ENCODE measurements around the gene QRFP.

Gene QRFP

DNA sequence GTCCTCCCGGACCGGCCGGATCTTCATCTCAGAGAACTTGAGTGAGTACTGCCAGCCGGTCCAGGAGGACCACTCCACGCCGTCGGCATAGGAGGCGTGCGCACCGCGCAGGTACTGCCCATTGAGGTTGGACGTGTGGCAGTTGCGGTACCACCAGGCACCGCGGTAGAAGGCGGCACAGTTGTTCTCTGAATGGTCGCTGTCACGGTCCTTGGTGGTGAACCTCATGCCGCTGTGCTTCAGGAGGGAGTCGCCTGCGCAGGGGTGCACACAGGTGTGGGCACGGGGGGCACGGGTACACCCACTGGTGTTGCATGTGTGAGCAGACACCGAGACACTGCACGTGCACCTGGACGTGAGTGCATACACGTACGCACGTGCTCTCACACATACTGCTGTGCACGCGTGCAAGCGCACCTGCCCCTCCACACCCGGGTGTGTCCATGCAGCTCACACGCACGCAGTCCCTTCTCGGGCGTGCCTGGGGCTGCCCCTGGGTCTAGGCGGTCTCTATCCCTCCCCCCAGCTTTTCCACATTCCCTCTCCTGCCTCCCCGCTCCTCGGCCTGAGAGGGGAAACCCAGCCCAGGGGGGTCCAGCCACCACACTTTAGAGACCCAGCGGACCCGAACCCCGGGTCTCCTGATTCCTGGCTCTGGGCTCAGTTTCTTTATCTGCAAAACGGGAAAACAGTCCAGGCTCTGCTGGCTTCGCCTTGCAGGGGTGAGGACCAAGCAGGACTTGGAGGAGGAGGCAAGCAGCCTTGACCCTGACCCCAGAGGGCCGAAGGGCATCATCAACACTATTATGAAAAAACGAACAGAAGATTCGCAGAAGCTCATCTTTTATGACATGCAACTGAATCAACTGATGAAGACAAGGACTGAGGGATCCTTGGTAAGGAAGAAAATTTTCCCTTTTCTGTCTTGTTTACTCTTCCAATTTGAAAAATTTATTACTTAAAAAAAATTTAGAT lies 7.7 kb upstream of the QRFP start:
- no peak for DNase-seq (ENCODE audit: low read depth in 2 of 3, low spot score in 2 of 3)

DNA sequence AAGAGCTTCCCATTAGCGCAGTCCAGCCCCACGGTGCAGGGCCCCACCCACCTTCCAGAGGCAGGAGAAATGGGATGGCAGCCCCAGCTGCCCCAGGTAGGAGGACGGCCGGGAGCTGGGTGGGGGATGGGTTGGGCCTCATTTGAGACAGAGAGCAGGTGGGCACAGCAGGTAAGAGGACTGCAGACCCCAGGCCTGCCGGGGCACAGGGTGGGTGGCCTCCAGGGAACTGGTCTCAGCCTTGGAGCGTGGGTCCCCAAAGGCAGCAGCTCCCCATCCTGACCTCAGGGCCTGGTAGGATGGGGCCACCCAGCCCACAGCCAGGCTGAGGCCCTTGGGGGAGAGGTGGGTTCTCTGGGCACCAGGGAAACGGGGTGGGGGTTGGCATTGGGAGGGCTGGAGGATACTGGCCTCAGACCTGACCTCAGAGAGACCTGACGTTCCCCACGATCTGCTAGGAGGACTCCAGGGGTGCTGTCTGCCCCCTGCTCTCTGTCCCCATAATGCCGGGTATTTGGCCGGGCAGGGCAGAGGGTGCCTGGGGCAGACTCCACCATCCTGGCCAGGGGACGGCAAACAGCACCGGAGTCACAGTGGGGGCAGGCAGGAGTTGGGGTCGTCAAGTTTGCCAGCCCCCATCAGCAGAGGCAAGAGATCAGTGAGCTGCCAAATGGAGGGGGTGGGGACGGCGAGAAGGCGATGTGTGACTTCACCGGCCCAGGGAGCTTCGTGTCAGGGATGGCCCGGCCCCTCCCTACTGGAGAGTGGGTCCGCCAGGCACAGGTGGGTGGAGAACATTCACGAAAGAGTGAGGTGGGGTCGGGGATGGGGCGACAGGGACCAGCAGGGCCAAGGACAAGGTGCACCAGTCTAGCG lies 6.8 kb upstream of the QRFP start:
- no peak for DNase-seq (ENCODE audit: low read depth in 2 of 3, low spot score in 2 of 3)

DNA sequence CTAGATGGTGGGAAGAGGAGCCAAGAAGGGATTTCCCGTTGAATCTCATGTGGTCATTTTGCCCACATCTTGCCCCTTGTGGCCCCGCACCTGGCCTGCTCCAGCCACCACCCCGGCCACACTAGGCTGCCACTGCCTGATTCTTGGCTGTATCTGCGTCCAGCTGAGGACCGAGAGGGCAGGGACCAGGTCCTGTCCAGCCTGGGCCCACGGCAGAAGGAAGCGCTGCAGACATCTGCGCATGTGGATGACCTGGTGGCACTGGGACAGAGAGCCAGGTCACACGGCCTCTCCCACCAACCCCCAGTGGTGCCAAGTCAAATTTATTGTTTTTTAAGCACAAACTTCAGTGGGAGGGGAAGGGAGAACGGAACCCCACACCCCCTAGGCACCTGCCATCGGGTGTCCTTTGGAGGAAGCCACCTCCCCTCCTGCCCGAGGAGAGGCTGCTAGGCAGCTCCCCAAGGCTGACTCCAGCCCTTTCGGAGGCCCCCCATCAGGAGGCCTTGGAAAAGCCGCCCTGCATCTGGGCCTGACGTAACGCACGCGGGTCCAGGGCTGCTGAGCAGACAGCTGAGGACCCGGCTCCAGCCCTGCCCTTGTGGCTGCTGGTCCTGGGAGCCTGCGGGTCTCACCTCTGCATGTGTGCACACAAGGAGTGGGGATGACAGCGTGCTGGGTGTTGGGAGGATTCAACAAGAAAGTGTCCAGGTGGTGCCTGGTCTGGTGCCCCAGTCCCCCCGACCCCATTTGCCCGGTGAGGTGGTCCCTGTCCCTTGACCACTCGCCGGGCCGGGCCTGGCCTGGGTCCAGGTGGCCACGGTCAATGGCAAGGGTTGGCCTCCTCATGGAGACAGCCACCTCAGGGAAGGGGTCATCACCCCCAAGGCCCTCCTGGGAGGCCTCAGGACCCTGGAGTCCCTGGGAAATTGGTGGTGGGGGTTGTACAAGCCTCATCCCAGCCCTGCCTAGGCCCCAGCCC lies 5.9 kb upstream of the QRFP start:
- no peak for DNase-seq (ENCODE audit: low read depth in 2 of 3, low spot score in 2 of 3)

DNA sequence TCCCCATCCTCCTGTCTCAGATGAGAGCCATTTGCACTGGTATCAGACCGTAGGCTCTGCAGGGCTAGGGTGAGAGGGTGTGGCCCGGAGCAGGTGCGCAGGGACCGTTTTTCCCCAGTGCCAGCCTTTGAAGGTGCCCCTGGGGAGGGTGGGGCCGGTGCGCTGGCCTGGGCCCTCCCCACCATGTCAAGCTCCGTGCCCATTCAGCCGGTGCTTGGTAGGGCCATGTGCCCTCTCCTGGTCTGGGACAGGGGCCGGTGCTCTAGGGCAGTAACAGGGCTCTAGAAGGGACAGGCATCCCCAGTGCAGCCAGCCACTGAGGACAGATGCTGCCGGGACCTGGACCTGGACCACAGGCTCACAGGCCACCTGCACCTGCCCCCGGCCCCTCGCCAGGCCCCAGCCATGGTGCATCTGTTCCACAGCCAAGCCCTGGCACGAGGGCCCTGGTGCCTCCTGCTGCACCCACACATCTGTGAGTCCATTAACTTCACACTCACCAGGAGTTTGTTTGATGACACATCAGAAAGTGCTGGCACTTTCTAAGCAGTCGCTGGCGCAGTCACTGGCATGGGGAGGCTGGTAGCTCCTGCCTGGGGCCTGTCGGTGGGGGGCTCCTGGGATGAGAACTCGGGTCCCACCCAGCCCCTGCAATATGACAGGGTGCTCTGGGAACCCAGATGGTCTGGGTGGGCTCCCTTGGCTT lies 5.0 kb upstream of the QRFP start:
- no peak for DNase-seq (ENCODE audit: low read depth in 2 of 3, low spot score in 2 of 3)

DNA sequence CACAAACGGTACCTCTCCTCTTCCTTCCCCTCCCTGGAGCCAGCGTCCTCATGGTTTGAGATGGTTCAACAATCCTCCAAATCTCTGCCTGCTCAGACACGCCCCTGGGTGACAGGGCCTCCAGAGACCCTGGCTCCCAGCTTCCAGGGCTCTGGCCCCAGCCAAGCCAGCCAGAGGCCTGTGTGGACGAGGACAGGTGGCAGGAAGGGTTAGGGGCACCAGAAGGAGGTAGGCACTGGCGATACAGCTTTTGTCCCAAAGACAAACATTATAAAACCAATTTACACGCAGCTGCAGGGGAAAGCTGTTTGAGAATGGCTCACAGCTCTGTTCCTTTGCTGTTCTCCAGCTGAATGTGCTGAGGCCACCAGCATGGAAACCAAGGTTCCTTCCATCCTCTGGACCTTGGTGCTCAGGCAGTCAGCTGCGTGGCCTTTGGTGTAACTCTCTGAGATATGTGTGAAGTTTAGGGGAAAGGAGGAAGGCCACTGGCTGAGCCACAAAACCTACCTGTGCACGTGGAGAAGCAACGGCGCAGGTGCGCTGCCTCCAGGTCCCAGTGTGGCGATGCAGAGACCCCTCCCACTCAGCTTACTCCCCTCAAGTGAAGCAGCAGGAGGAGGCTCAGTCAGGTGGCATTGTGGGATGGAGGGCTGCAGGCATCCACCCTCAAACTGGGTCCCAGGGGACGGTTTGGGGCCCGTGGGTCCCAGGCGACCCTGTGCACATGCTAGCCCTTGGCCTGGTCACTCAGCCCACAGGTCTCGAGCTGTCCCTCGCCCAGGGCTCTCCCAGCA lies 4.3 kb upstream of the QRFP start:
- no peak for DNase-seq (ENCODE audit: low read depth in 2 of 3, low spot score in 2 of 3)

DNA sequence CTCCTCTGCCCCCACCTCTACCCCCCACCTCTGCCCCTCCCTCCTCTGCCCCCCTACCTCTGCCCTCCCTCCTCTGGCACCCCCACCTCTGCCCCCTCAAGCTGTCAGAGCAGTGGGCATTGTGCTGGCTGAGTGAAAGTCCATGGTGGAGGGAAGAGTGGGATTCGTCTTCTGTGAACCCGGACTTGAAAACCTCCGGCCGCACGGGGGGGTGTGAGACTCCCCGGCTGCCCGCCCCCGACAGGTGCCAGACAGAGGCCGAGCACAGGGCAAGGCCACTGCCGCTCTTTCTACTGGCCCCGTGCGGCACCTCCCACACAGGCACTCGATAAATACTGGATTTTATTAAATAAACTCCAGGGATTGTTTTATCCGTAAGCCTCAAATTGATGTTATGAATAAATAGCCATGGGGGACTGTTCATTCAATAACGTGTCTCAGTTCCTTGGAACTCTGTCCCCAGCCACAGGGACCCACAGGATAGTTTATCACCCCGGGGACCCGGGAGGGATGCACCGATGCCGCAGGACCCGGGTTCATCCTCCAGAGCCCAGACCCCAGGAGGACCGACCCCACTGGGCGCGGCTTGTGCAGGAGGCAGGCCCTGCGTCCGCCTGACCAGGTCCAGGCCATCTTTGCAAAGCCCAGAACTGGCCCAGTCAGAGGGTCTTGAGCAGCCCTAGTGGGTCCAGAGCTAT lies 2.6 kb upstream of the QRFP start:
- no peak for DNase-seq (ENCODE audit: low read depth in 2 of 3, low spot score in 2 of 3)

DNA sequence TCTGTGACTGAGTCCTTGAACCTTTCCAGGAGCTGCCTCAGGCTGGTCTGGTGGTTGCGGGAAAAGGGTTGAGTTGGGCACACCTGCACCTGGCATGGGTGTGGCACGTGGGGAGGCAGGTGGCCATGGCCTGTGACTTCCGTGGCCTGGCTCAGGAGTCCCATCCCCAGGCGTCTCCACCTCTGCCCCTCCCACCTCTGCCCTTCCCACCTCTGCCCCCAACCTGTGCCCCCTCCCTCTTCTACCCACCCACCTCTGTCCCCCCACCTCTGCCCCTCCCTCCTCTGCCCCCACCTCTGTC lies 1.9 kb upstream of the QRFP start:
- DNase-seq (ENCODE audit: low read depth in 2 of 3, low spot score in 2 of 3), result no peak

DNA sequence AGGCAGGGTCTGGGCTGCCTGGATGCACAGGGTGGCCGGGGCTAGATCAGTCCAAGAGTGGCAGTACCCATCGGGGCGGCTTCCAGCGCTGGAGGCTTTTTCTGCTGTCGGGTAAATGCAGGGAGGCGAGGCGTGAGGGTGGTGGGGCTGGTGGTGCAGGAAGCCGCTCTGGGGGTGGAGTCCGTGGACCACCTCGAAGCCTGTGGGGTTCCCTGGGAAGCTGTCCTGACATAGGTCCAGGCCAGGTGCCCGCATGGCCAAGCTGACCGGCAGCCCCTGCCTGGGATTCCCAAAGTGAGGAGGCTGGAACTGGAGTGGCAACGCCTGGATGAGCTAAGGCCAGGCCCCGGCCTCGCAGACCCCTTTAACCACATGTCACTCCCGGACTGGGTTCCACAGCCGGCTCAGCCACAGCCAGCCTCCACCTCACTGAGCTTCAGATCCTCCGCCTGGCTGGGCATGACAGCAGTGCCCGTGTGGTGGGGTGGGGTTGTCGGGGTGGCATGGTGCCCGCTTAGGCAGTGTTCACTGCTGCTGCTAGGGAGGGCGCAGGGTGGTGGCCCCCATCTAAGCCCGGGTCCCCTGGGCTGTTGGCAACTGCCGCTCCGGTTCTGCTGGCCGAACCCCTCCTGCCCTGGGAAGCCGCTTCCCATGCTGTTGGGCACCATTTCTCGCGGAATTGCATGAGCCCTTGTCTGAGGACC lies 1.4 kb upstream of the QRFP start:
- no peak for DNase-seq (ENCODE audit: low read depth in 2 of 3, low spot score in 2 of 3)

DNA sequence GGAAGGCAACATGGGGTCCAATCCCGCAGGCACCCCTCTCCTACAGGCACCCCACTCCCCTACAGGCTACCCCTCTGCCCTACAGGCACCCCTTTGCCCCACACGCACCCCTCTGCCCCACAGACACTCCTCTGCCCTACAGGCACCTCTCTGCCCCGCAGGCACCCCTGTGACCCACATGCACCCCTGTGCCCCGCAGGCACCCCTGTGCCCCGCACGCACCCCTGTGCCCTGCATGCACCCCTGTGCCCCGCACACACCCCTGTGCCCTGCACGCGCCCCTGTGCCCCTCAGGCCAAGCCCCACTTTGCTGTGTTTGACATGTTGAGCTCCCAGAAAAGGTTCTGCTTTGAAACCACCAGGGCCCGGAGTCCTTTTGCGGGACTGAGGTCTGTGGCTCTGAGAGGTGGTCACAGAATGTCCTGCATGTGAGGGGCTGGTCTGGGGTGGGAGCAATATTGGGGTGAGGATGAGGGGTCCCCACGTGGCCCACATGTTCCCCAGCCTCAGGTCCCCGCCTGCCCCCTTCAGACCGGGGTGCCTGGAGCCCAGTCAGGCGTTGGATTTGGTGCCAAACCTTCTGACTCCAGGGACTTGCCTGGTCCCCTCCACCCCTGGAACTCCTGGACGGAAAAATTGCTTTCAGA lies 616 bp upstream of the QRFP start:
- no peak for DNase-seq (ENCODE audit: low read depth in 2 of 3, low spot score in 2 of 3)

DNA sequence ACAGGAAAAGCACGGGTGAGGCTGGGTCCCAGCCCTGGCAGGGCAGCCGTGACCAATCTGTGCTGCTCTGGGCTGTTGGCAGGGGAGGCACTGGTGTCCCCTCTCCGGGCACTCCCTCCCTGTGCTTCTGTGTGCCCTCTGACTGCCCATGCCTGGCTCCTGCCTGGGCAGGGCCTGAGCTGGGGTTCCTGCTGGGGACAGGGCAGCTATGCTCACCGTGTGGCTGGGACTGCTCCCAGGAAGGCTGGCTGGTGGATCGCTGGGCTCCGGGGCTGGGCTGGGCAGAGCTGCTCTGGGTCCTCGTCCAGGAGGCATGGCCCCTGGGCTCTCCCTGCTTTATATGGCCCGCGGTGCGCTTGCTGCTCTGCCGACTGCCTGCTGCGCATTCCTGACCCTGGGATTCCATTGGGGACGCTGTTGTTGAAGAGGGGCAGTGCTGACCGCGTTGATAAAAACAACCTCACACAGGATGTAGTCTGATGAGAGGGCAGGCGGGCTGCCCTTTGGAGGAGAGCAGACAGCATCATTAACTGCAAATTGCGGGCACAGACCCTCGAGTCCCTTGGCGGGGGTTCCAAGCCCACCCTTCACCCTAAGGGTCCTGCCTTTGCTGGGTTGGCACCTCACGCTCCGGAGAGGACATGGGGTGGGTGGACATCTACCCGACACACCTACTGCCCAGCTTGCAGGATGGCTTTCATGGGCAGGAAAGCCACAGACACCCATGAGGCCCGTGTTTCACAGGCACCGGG lies 955 bp downstream of the QRFP start:
- no peak for DNase-seq (ENCODE audit: low read depth in 2 of 3, low spot score in 2 of 3)

DNA sequence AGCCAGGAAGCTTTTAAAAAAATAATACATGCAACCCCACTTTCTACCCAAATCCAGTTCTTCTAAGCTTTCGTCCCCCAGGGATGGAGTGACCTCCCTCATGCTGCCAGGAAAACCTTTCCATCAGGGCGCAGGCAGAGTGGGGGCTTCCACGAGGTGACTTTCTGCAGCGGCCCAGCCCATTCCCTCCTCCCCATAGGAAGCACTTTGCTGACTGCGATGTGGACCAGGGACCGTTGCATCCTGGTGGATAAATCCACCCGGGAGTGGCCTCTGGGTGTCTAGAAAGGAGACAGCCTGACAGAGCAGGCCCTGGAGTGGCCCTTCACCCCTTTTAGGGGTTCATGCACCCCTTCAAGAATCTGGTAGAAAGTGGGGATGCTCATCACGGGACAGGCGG lies 1.6 kb downstream of the QRFP start:
- no peak for DNase-seq (ENCODE audit: low read depth in 2 of 3, low spot score in 2 of 3)

DNA sequence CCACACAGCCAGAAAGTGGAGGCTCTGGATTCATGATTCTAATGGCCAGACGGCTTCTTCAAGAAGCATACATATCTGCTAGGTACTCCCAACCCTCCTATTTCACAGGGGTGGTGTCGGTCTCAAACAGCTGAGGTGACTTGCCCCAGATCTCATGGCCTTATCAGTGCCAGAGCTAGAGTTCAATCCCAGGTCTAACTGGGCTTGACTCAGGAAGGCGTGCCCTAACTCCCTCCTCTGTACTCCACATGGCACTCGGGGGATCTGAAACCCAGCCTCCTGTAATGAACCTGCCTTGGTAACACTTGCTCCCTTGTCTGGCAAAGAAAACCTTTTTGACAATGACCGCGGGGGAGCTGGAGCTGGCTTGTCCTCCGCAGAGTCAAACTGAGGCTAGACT lies 2.1 kb downstream of the QRFP start:
- DNase-seq (ENCODE audit: low read depth in 2 of 3, low spot score in 2 of 3), result no peak

DNA sequence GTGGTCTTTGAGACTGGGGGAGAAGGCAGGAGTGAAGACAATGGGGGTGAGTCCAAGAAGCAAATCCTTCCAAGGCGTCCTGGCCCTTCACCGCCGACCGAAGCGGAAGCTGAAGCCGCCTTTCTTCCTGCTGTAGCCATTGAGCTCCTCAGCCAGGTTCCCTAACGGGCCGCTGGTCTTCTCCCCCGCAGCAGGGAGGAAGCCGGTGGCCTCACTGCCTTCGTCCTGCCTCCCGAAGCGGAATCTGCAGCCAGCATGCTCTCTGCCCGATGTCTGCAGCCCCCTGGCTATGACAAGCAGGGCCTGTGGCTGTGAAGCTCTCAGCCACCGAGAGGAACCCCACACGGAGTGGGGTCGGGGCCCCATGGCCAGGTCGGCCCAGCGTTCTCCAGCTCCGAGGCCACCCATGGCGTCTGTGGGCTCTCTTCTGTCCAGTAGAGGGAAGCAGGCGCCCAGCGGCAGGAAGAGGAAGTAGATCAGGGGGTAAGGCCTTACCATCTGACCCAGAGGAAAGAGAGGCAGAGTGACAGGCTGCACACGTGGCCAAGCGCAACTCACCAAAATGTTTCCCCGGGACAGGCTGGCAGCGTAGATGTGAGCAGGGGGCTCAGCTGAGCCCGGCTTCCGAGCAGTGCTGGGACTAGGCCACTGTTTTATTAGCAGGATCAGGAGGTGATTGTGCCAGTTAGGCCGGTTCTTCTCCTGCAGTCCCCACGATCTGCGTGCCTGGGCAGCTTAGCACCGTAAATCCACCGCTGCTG lies 3.1 kb downstream of the QRFP start:
- no peak for DNase-seq (ENCODE audit: low read depth in 2 of 3, low spot score in 2 of 3)

DNA sequence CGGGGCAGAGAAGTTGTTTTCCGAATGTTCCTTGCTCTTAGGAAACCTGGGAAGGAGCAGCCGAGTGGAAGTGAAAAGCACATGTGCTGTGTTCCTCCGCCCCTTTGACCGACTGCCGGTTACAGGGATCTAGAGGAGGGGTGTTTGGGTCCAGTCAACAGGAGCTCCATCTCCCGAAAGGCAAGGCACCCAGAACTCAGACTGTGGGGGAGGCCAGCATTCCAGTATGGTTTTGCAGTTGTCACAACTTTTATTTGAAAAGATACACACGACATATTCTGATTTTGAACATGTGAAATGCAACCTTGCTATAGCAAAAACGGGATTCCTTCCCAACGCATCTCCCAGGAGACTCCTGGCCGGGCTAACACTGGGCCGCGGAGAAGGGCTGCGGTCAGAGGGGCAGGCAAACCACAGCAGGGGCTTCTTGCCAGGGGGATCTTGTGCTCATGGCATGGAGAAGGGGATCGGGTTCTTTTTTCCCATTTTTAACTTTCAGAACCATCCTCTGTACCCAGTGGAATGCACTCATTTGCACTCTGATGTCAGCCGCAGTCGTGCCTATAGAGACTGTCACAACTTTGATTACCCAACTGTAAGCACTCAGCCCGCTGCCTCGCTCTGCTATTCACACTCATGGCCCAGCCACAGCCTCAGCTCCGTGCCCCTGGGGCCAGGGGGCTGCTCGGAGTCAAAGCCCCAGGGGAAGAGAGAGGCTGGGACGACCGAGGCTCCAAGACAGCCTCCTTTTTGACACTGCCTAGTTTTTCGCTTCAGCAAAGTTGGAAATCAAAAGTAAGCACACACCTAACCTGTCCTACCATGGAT lies 3.9 kb downstream of the QRFP start:
- no peak for DNase-seq (ENCODE audit: low read depth in 2 of 3, low spot score in 2 of 3)

DNA sequence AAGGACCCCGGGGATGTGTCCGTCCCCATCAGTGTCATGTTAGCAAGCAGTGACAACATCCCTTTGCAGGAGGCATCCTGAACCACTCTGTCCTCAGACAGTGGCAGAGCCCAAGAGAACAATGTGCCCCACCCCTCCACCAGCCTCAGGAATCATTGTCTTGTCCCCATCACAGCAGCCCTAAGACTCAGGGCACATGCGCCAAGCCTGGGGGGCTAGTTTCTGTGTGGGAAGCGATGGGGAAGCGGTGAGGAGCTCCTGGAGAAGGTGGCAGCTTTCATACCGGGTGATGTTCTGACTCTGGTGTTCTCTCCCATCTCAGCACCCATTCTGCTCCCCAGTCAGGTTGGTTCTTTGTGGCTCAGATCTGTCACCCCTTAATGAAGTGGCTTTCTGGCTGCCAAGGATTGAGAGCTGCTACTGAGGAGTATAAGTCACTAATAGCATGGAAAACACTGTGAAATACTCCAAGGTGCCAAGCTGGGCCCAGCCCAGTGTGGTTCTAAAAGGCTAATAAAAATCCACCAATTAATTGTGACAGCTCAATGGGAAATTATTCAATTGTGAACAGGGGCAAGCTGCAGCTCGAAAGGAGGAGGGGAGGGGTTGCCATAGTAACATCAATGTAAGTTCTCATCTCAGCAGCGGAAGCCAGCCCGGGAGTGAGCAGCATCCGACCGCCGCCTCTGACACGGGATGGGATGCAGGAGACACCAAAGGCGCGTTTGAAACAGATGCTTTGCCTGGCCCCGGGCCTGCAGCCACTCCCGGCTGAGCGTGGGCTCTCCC lies 4.7 kb downstream of the QRFP start:
- DNase-seq (ENCODE audit: low read depth in 2 of 3, low spot score in 2 of 3), result no peak
